NCI-H510A (cell line): ENCODE results near the gene MMRN2.

Experiments used
- DNase-seq: peaks from one replicate; lab custom pipeline; 2025; lab: John Stamatoyannopoulos, UW

MMRN2 gene

DNA sequence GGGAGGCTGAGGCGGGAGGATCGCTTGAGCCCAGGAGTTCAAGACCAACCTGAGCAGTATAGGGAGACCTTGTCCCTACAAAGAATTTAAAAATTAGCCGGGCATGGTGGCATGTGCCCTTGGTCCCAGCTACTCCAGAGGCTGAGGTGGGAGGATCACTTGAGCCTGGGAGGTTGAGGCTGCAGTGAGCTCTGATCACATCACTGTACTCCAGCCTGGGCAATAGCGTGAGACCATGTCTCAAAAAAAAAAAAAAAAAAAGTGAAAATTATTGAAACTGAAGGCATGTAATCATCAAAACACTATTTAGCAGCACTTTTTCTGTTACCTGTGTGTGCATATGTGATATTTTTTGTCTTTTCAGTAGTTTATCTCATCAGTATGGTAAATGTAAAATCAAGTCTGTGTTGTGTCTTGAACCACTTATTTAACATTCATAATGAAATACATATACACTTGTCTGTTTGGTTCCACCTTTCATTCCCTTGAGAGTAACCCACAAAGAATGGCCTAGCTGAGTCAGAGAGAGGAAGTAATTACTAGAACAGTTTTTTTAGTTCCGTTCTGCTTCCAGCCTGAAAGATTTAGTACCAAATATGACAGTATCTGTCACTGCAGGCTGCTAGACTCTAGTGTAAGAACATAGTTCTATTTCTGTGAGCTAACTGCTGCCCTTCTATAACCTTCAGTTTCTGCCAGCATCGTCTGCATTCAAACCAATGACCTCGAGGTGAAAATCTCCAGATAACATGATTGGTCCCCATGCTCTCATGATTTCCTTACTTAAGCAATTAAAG is 68.6 kb downstream of the MMRN2 start:
- no peak for DNase-seq
